AG09309 (cell line): ENCODE measurements around the gene ZNF581.

Experiments used
- DNase-seq: peaks from one replicate; pipeline ENCODE4 v3.0.0-alpha.2; 2010; ENCODE audit warnings: low read depth
- H3K4me3 ChIP-seq: 2 replicates; pipeline ENCODE4 v1.5.1; 2011; ENCODE audit warnings: mild to moderate bottlenecking, low read depth, low read length, moderate library complexity; ENCODE audit not compliant: control insufficient read depth
- CTCF ChIP-seq: IDR thresholded peaks from 2 replicates; pipeline ENCODE4 v1.5.1; 2011; ENCODE audit warnings: mild to moderate bottlenecking, low read depth, low read length, inconsistent platforms; ENCODE audit not compliant: insufficient read depth, control insufficient read depth; ENCODE audit errors: missing control alignments

ZNF581 gene

GRCh38 chr19:55603581-55604292 lies 39.7 kb upstream of the ZNF581 start:
- H3K4me3 ChIP-seq, result no peak overlapping the region
- DNase-seq, result no peak
- no peak for TF ChIP-seq CTCF

GRCh38 chr19:55605207-55605636 lies 38.2 kb upstream of the ZNF581 start:
- H3K4me3 ChIP-seq, result peak overlapping the region; percentile 85
- DNase-seq, result peak; percentile 71
- no peak for TF ChIP-seq CTCF

DNA sequence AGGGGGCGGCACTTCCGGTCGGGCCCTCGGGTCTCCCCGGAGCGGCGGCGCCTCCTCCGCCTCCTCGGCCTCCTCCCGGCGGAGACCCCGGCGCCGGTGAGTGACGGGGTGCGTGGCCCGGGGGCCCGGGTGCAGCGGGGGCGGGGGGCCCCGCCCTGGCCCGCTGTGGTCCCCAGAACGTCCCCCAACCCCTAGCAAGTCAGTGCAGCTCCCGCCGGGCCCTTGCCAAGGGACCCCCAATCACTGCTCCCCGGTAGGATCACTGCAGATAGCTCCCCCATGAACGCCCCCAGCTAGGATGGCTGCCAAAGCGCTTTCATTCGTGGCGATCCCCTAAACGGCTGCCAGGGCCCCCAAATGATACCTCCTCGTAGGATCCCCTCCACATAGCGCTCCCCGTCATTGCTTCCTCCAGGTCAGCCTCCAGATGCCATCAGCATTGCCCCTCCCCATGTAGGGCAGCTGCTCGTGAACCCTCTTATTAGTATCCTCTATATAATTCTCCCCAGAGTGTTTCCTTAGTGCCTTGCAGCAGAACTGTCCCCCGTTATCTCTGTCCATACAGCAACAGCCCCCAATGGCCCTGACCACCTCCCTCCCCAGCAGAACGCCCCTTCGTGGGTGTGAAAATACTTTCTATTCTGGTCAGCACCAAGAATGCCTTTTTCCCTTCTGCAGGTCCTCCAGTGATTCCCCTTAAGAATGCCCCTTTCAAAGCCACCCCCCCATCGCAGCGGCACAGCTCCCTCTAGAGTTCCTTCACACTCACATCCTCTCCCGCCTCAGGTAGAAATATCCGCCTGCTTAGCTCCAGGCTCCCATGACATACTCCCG lies 37.6 kb upstream of the ZNF581 start, which contains the start of gene ZNF865:
Gene ZNF865 (plus strand): TSS at position 11 of the 834 bp plus-strand sequence. CDS start 7,972 bp downstream, outside the sequence.
- TF ChIP-seq CTCF, result peak; percentile 91
- H3K4me3 ChIP-seq, result peak within 1 kb of the TSS; percentile 85
- no peak for DNase-seq

DNA sequence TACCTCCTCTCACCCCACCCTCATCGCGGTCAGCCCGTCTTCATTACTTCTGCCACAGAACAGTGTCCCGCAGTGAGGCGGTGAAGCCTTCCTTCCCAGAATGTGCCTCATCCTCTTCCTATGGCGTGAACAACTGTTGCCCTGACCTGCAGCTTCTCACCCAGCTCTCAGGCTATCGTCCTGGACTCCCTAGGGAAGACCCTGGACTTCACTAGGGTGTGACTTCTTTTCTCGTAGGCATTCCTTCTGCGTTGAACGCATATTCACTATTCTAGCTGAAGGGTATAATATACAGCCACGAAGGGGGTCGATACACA lies 37.0 kb upstream of the ZNF581 start:
- no peak for DNase-seq
- peak overlapping the region; percentile 85 for H3K4me3 ChIP-seq
- TF ChIP-seq CTCF, result no peak

- no peak for DNase-seq
- peak overlapping the region; percentile 85 for H3K4me3 ChIP-seq
- TF ChIP-seq CTCF, result no peak
These were observed 36.6 kb upstream of the ZNF581 start for GRCh38 chr19:55606817-55607216.

DNA sequence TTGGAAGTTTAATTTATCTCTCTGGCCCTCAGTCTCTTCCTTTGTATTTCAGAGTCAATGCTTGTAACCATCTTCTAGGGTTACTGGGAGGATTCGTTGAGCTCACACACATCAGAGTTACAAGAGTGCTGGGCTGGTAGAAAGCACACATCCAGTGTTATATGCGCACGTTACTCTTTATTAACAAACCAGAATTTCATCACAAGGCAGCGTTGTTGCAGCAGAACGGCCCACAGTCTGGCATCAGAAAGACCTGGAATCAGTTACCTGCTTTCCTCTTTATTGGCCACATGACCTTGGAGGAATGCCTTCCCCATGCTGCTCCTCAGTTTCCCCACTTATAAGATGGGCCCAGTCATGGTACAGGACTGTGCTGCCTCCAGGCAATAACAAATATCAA lies 34.1 kb upstream of the ZNF581 start:
- no peak for DNase-seq
- no peak for TF ChIP-seq CTCF
- H3K4me3 ChIP-seq, result no peak overlapping the region
